ENCODE results near the gene HOXD8. TPM values are rescaled to one million over a fixed set of nuclear protein-coding genes. Genes with fewer than 3 reads are reported as not detected.

The HOXD8 gene
- total RNA-seq, 1 donor from 2014 or later, result not detected

DNA sequence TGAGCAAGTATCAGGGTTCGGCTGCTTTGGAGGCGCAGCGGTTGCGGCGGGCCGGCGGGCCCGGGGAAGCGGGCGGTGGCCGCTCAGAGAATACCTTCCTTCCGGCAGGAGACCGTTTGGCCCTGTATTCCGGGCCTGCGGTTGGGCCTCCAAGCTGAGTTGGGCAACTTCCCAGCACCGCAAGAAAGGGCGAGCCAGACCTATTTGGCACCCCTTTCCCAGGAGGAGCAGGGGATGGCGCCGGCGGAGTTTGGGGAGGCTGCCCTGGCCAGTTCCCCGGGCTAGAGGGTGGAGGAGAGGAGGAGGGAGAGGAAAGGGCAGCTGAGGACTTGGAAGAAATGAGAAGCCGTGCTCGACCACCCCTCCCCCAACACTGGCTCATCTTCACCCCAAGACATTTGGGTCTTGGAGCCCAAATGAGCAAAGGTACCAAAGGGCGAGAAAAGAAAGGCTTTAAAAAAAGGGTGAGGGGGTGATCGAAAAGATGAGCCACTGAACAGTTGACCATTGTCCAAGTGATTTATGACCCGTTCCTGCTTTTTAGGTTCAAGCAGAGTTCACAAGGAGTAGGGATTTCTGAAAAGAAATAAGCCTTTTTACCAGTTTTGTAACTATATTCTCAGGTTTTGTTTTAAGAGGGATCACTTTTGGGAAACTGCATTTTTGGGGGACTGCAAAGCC, 36.0 kb downstream of the HOXD8 start:
- Mint-ChIP-seq H3K27ac (no peak overlapping the region), H3K27me3 (peaks cover 96% of the 10 kb centered on the region), H3K9me3 (ENCODE audit: low read depth) (no peaks in the 10 kb centered on the region), H3K4me1 (ENCODE audit: low read depth) (peaks cover 2% of the 10 kb centered on the region), H3K4me3 (ENCODE audit: low read depth) (peak overlapping the region; percentile 41), H3K36me3 (ENCODE audit: insufficient read depth) (no peaks in the 10 kb centered on the region)
- no peak for DNase-seq (ENCODE audit: low spot score, unreplicated experiment)
- TF ChIP-seq, protein P1, sequence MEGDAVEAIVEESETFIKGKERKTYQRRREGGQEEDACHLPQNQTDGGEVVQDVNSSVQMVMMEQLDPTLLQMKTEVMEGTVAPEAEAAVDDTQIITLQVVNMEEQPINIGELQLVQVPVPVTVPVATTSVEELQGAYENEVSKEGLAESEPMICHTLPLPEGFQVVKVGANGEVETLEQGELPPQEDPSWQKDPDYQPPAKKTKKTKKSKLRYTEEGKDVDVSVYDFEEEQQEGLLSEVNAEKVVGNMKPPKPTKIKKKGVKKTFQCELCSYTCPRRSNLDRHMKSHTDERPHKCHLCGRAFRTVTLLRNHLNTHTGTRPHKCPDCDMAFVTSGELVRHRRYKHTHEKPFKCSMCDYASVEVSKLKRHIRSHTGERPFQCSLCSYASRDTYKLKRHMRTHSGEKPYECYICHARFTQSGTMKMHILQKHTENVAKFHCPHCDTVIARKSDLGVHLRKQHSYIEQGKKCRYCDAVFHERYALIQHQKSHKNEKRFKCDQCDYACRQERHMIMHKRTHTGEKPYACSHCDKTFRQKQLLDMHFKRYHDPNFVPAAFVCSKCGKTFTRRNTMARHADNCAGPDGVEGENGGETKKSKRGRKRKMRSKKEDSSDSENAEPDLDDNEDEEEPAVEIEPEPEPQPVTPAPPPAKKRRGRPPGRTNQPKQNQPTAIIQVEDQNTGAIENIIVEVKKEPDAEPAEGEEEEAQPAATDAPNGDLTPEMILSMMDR (IDR thresholded peaks at IDR 0.05; ENCODE audit: unreplicated experiment), result no peak

DNA sequence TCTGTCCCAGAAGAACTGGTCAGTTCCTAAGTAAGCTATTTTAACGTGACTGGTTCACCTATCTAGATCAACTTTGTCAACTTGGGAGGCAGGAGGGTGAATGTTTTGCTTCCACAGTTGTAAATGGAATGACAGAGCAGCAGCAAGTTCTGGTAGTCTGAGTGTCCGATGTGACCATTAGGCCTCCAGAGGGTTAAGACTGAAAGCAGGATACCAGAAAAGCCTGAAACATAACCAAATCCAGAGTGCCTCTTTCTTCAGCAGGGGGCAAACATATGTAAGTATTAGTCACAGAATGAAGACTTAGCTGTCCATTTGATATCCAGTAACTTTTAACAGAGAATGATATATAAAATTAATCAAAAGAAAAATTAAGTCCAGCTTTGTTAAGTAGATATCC, 36.8 kb downstream of the HOXD8 start:
- Mint-ChIP-seq H3K27ac (no peak overlapping the region), H3K27me3 (peaks cover 96% of the 10 kb centered on the region), H3K4me1 (ENCODE audit: low read depth) (peaks cover 2% of the 10 kb centered on the region), H3K9me3 (ENCODE audit: low read depth) (no peaks in the 10 kb centered on the region), H3K4me3 (ENCODE audit: low read depth) (no peak overlapping the region), H3K36me3 (ENCODE audit: insufficient read depth) (no peaks in the 10 kb centered on the region)
- DNase-seq (ENCODE audit: low spot score, unreplicated experiment), result no peak
- TF ChIP-seq, protein P1 (IDR thresholded peaks at IDR 0.05; ENCODE audit: unreplicated experiment), result no peak

DNA sequence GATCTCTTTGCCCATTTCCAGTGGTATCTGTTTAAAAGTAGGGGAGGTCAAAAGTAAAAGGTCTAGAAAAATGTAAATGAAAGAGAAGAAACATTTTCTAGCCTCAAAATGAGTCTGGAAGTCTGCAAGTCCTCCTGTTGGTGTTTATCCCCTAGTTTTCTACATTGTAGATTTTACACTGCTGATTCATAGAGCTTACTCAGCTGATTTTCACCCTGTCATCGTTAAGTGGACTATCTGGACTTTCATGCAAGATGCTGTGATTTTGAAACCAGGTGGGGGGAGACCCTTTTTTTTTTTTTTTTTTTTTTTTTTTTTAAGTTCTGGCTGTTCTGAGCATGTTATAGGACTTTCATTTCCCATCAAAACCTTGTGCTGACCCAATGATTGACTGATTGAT, 37.9 kb downstream of the HOXD8 start:
- no peak for DNase-seq (ENCODE audit: low spot score, unreplicated experiment)
- Mint-ChIP-seq H3K36me3 (ENCODE audit: insufficient read depth) (no peaks in the 10 kb centered on the region), H3K9me3 (ENCODE audit: low read depth) (no peaks in the 10 kb centered on the region), H3K4me3 (ENCODE audit: low read depth) (no peak overlapping the region), H3K27me3 (peaks cover 95% of the 10 kb centered on the region), H3K27ac (no peak overlapping the region), H3K4me1 (ENCODE audit: low read depth) (peaks cover 4% of the 10 kb centered on the region)
- TF ChIP-seq, protein P1 (IDR thresholded peaks at IDR 0.05; ENCODE audit: unreplicated experiment), result no peak

DNA sequence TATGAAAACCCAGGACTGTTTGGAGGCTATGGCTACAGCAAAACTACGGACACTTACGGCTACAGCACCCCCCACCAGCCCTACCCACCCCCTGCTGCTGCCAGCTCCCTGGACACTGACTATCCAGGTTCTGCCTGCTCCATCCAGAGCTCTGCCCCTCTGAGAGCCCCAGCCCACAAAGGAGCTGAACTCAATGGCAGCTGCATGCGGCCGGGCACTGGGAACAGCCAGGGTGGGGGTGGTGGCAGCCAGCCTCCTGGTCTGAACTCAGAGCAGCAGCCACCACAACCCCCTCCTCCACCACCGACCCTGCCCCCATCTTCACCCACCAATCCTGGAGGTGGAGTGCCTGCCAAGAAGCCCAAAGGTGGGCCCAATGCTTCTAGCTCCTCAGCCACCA, 39.7 kb downstream of the HOXD8 start:
- H3K27me3 Mint-ChIP-seq, result peaks cover 96% of the 10 kb centered on the region
- H3K9me3 Mint-ChIP-seq (ENCODE audit: low read depth), result no peaks in the 10 kb centered on the region
- H3K27ac Mint-ChIP-seq, result no peak overlapping the region
- no peak overlapping the region for H3K4me3 Mint-ChIP-seq (ENCODE audit: low read depth)
- TF ChIP-seq, protein P1 (IDR thresholded peaks at IDR 0.05; ENCODE audit: unreplicated experiment), result no peak
- peaks cover 6% of the 10 kb centered on the region for H3K4me1 Mint-ChIP-seq (ENCODE audit: low read depth)
- H3K36me3 Mint-ChIP-seq (ENCODE audit: insufficient read depth), result no peaks in the 10 kb centered on the region
- no peak for DNase-seq (ENCODE audit: low spot score, unreplicated experiment)

DNA sequence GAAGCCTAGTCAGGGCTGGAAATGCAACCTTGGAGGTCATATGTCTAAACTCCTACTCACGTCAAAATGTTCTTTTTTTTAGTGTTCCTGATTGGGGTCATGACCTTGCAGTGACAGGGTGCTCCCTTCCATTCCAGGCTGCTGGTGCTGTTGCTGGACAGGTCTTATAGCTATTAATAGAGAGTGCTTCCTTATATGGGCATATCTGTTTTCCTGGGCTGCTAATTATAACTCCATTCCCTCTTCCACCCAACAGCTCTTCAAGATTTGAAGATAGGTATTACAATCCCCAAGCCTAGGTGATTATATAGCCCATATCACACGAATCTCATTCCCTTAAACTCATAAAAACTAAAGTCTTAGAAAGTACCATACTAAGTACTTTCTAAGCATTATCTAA, 40.2 kb downstream of the HOXD8 start:
- Mint-ChIP-seq H3K27ac (no peak overlapping the region), H3K27me3 (peaks cover 96% of the 10 kb centered on the region), H3K9me3 (ENCODE audit: low read depth) (no peaks in the 10 kb centered on the region), H3K4me3 (ENCODE audit: low read depth) (no peak overlapping the region), H3K4me1 (ENCODE audit: low read depth) (peaks cover 9% of the 10 kb centered on the region), H3K36me3 (ENCODE audit: insufficient read depth) (no peaks in the 10 kb centered on the region)
- no peak for DNase-seq (ENCODE audit: low spot score, unreplicated experiment)
- TF ChIP-seq, protein P1 (IDR thresholded peaks at IDR 0.05; ENCODE audit: unreplicated experiment), result no peak

Data from progenitor cell of endocrine pancreas (in vitro differentiated cells).